HCT116 (cell line): ENCODE results near the gene UBQLN1. TPM values are rescaled to one million over a fixed set of nuclear protein-coding genes. Genes with fewer than 3 reads are reported as not detected.
A peak's percentile ranks its signal among the peaks of the same experiment; 100 is the strongest.

ENCODE experiments used
- ATAC-seq: fragments of 200-7000 bp; cut with Tn5 transposase; 2 replicates; pipeline ENCODE4 v1.9.1; 2020; ENCODE audit warnings: mild to moderate bottlenecking, moderate library complexity
- BruUV-seq: library from RNA; stranded (reverse); fragments of 400-500 nt; replicated peaks from 2 replicates; lab custom pipeline; 2021; lab: Mats Ljungman, UMichigan
- CTCF ChIA-PET: fragments of 300-600 bp; sonication (Branson Sonifier 250); formaldehyde crosslinking; loops from one replicate; lab custom pipeline; 2021; ENCODE audit warnings: antibody characterized with exemption; lab: Charles Lee
- POLR2A ChIA-PET: fragments of 300-600, 350-600 bp; sonication (Branson Sonifier 250); formaldehyde crosslinking; loops from one replicate; lab custom pipeline; 2021; ENCODE audit warnings: antibody characterized with exemption; lab: Charles Lee
- RAD21 ChIA-PET, 2 experiments: fragments of 300-600 bp; sonication (Branson Sonifier 250); formaldehyde crosslinking; loops; one replicate each; lab custom pipeline; 2023; ENCODE audit warnings: low total read pairs in 2 of 2; ENCODE audit not compliant: uncharacterized antibody in 2 of 2, unreplicated experiment in 2 of 2, low non-redundant PET in 1 of 2; lab: Charles Lee
- DNase-seq: peaks from one replicate; pipeline ENCODE4 v3.0.0-alpha.2; 2010; ENCODE audit warnings: low read depth, low spot score
- H2AFZ ChIP-seq: fragments of 200-600 bp; shearing (Covaris generic), sonication (generic); 2 replicates; pipeline ENCODE4 v1.6.1; 2017; ENCODE audit warnings: low read depth, mixed run types, mixed read lengths, antibody characterized with exemption, low read length; ENCODE audit not compliant: poor library complexity, severe bottlenecking
- H3K27ac ChIP-seq: 2 replicates; pipeline ENCODE4 v1.5.1; 2012; ENCODE audit warnings: low read depth, low read length
- H3K27me3 ChIP-seq: fragments of 200-600 bp; sonication (generic); 2 replicates; pipeline ENCODE4 v1.6.1; 2016; ENCODE audit warnings: mixed run types, low read length, mixed read lengths; ENCODE audit not compliant: insufficient read depth
- H3K36me3 ChIP-seq, 2 experiments: fragments of 200-500 bp in 1 of 2; fragments of 200-600 bp in 1 of 2; sonication (Bioruptor generic) in 1 of 2; sonication (generic) in 1 of 2; 2 replicates each; pipeline versions ENCODE4 v1.5.1 to v1.6.1; 2014 to 2016; ENCODE audit warnings: low read length in 2 of 2, inconsistent platforms in 1 of 2, mixed read lengths in 1 of 2, mixed run types in 1 of 2; ENCODE audit not compliant: insufficient read depth in 2 of 2, control insufficient read depth in 1 of 2
- H3K4me1 ChIP-seq, 2 experiments: fragments of 200-600 bp in 1 of 2; sonication (generic) in 1 of 2; 2 replicates each; pipeline versions ENCODE4 v1.5.1 to v1.6.1; 2012 to 2017; ENCODE audit warnings: low read length in 2 of 2, inconsistent platforms in 1 of 2, mild to moderate bottlenecking in 1 of 2, mixed read lengths in 1 of 2, mixed run types in 1 of 2, moderate library complexity in 1 of 2; ENCODE audit not compliant: insufficient read depth in 2 of 2, control insufficient read depth in 1 of 2
- H3K4me2 ChIP-seq: fragments of 200-600 bp; sonication (generic); 2 replicates; pipeline ENCODE4 v1.6.1; 2017; ENCODE audit warnings: mixed run types, low read length, mixed read lengths
- H3K4me3 ChIP-seq, 2 experiments: fragments of 200-600 bp in 1 of 2; sonication (generic) in 1 of 2; replicated peaks in 1 of 2; 2 replicates each; pipeline ENCODE4 v1.5.1; 2011 to 2016; ENCODE audit warnings: low read length in 2 of 2, control low read depth in 1 of 2, low read depth in 1 of 2, mild to moderate bottlenecking in 1 of 2, mixed read lengths in 1 of 2, mixed run types in 1 of 2
- H3K79me2 ChIP-seq: fragments of 200-600 bp; sonication (generic); 2 replicates; pipeline ENCODE4 v1.6.1; 2017; ENCODE audit warnings: mild to moderate bottlenecking, mixed run types, low read length, moderate library complexity, mixed read lengths; ENCODE audit not compliant: insufficient read depth
- H3K9ac ChIP-seq: fragments of 200-600 bp; sonication (generic); 2 replicates; pipeline ENCODE4 v1.6.1; 2016; ENCODE audit warnings: low read length, mixed read lengths
- H3K9me2 ChIP-seq: fragments of 200-600 bp; sonication (generic), shearing (Covaris generic); 2 replicates; pipeline ENCODE4 v1.6.1; 2017; ENCODE audit warnings: mixed run types, mild to moderate bottlenecking, moderate library complexity; ENCODE audit not compliant: insufficient read depth
- H3K9me3 ChIP-seq, 2 experiments: fragments of 200-500 bp in 1 of 2; fragments of 200-600 bp in 1 of 2; sonication (Bioruptor generic) in 1 of 2; sonication (generic) in 1 of 2; 2 replicates each; pipeline ENCODE4 v1.6.1; 2014 to 2017; ENCODE audit warnings: low read length in 2 of 2, mixed read lengths in 2 of 2, inconsistent platforms in 1 of 2, low read depth in 1 of 2, mild to moderate bottlenecking in 1 of 2, mixed run types in 1 of 2, moderate library complexity in 1 of 2; ENCODE audit not compliant: control insufficient read depth in 1 of 2, insufficient read depth in 1 of 2
- H4K20me1 ChIP-seq: fragments of 200-600 bp; sonication (generic), shearing (Covaris generic); 2 replicates; pipeline ENCODE4 v1.6.1; 2017; ENCODE audit warnings: mixed run types, mild to moderate bottlenecking, moderate library complexity; ENCODE audit not compliant: insufficient read depth
- CEBPB ChIP-seq: IDR thresholded peaks from 2 replicates; pipeline ENCODE4 v1.6.1; 2012; ENCODE audit warnings: low read depth
- ELF1 ChIP-seq: IDR thresholded peaks from 2 replicates; pipeline ENCODE4 v1.6.1; 2012; ENCODE audit warnings: low read depth, borderline replicate concordance
- EZH2phosphoT487 ChIP-seq: fragments of 200-600 bp; IDR thresholded peaks from 2 replicates; pipeline ENCODE4 v1.6.1; 2018; ENCODE audit warnings: antibody characterized with exemption, borderline replicate concordance
- FOSL1 ChIP-seq: IDR thresholded peaks from 2 replicates; pipeline ENCODE4 v1.6.1; 2012; ENCODE audit warnings: low read depth
- intact Hi-C: fragments of 100-400 bp; cut with micrococcal nuclease; formaldehyde crosslinking; loops from 2 replicates; pipeline ENCODE4 v1.10.0; 2022
- total RNA-seq: library from RNA; stranded (reverse); gene quantifications from one replicate; pipeline ENCODE4 v1.2.1, GENCODE V29; 2021; ENCODE audit not compliant: unreplicated experiment
- TF ChIP-seq, protein P1 (sequence below), 3 experiments: fragments of 200-600 bp in 1 of 3; sonication (generic) in 1 of 3; IDR thresholded peaks in 2 of 3; conservative IDR thresholded peaks in 1 of 3; 2 replicates each; pipeline ENCODE4 v1.5.1; 2012 to 2017; ENCODE audit warnings: low read depth in 2 of 3, low read length in 2 of 3, antibody characterized with exemption in 1 of 3, borderline replicate concordance in 1 of 3, control low read depth in 1 of 3, mild to moderate bottlenecking in 1 of 3, mixed read lengths in 1 of 3, mixed run types in 1 of 3, moderate library complexity in 1 of 3; ENCODE audit not compliant: insufficient read depth in 1 of 3
- TF ChIP-seq, protein P2 (sequence below): IDR thresholded peaks from 2 replicates; pipeline ENCODE4 v1.6.1; 2012

UBQLN1 gene
- total RNA-seq, 1 experiment from 2014 or later, result 128 TPM

DNA sequence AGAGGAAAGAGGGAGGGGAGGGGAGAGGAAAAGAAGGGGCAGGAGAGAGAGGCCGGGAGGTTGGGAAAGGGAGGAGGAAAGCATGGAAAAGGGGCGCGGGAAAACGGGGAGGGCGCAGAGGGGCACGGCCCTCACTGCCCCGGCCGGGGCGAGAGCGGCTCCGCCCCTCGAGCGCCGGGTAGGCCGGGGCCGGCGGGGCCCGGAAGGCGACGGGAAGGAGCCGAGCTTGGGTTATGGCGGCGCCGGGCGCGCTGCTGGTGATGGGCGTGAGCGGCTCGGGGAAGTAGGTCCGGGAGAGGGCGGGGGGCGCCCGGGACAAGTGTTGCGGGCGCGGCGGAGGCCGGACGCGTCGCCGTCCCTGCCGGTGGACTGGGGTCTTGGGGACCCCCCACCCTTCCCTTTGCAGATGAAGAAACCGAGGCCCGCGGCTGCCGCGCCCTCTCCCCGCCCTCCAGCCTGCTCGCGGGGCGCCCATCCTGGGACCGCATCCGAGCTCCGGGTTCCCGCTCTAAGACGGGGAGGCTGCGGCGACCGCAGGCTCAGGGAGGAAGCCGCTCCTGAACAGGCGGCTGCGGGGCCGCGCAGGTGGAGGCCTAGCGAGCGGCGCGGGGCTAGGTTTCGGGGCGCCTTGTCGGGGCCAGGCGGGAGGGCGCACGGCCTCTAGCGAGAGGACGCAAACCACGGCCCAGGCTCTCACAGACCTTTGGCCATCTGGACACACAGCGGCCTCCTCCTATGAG is 84.6 kb downstream of the UBQLN1 start, which contains the start of gene IDNK (continued):
- TF ChIP-seq, protein P1, sequence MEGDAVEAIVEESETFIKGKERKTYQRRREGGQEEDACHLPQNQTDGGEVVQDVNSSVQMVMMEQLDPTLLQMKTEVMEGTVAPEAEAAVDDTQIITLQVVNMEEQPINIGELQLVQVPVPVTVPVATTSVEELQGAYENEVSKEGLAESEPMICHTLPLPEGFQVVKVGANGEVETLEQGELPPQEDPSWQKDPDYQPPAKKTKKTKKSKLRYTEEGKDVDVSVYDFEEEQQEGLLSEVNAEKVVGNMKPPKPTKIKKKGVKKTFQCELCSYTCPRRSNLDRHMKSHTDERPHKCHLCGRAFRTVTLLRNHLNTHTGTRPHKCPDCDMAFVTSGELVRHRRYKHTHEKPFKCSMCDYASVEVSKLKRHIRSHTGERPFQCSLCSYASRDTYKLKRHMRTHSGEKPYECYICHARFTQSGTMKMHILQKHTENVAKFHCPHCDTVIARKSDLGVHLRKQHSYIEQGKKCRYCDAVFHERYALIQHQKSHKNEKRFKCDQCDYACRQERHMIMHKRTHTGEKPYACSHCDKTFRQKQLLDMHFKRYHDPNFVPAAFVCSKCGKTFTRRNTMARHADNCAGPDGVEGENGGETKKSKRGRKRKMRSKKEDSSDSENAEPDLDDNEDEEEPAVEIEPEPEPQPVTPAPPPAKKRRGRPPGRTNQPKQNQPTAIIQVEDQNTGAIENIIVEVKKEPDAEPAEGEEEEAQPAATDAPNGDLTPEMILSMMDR (IDR thresholded peaks at IDR 0.05 in 2 of 3, conservative IDR thresholded peaks at IDR 0.05 in 1 of 3; ENCODE audit: borderline replicate concordance in 1 of 3, insufficient read depth in 1 of 3, low read depth in 2 of 3, low read length in 2 of 3), result no peak

DNA sequence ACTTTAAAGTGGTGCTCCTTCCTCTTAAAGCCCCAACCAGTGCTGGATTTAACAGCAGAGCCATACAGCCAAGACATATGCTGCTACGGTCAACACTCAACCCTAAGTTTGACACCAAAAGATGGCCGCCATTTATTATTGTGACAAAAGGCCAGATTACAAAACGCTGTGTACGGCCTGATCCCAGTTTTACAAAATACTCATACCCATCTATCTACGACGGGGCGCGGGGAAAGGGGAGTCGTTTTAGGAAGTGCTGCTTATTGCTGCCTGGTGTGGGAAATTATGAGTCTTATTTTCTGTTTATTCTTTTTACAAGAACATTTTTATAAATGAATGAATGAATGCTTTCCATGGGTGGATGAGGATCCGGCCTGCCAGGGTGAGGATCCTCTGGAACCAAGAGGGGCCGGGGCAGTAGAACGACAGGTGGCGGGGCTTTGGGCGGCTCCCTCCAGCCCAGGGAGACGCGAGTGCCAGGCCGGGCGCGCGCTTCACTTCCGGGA is 85.3 kb downstream of the UBQLN1 start:
- H3K4me1 ChIP-seq, result peaks cover 3 to 24% of the 10 kb centered on the region in 2 experiments; a peak in 3 of 4 replicates
- intact Hi-C loops, result loop anchor here (5.0 to 10.0 kb wide), 3 partner anchors 192 to 290 kb away; partner anchors contain the start of gene GKAP1
- peak overlapping the region; percentile 44 for H2AFZ ChIP-seq
- no peaks in the 10 kb centered on the region for H3K27me3 ChIP-seq
- H3K4me3 ChIP-seq, result peak overlapping the region; percentile 63 to 76
- no peaks in the 10 kb centered on the region for H3K9me2 ChIP-seq
- ChIA-PET POLR2A (interaction anchor here (1.3 kb wide), 1 partner anchor 289 kb away, joined by 3 read pairs; no protein-coding TSS in a partner anchor), CTCF (interaction anchor here (1.0 to 1.1 kb wide), 2 partner anchors 288 to 290 kb away, joined by 3 read pairs; no protein-coding TSS in a partner anchor), RAD21 (no interaction called here)
- DNase-seq (no peak), ATAC-seq (peak; percentile 79)
- H3K9me3 ChIP-seq, result no peaks in the 10 kb centered on the region
- H3K79me2 ChIP-seq, result no peaks in the 10 kb centered on the region
- no peaks in the 10 kb centered on the region for H3K36me3 ChIP-seq
- H3K4me2 ChIP-seq, result peak overlapping the region; percentile 81
- peak overlapping the region; percentile 78 for H3K9ac ChIP-seq
- TF ChIP-seq EZH2phosphoT487, result no peak
- peak; percentile 34; the same call in 1 of the 2 replicates for TF ChIP-seq CEBPB
- TF ChIP-seq, protein P2, sequence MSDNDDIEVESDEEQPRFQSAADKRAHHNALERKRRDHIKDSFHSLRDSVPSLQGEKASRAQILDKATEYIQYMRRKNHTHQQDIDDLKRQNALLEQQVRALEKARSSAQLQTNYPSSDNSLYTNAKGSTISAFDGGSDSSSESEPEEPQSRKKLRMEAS, result peak; percentile 58; the same call in 1 of the 2 replicates
- TF ChIP-seq FOSL1, result no peak
- TF ChIP-seq ELF1, result 0 out of 2 replicates have a peak, but pooled peaks have one; percentile 59
- BruUV-seq, result no TSS peak
- H3K27ac ChIP-seq, result peak overlapping the region; percentile 82
- H4K20me1 ChIP-seq, result no peaks in the 10 kb centered on the region
